Testis (tissue), 2 donors: ENCODE results near the gene ALG1L2.

Source experiments
- CTCF ChIP-seq, 3 experiments: fragments of 450-650 bp in 2 of 3; fragments of 200-600 bp in 1 of 3; sonication (generic) in 1 of 3; IDR thresholded peaks; one replicate each; pipeline ENCODE4 v1.5.1; 2016 to 2019; ENCODE audit warnings: antibody characterized with exemption in 3 of 3, mild to moderate bottlenecking in 2 of 3, moderate library complexity in 1 of 3
- POLR2A ChIP-seq: fragments of 450-650 bp; IDR thresholded peaks from one replicate; pipeline ENCODE4 v1.6.1; 2017; ENCODE audit warnings: antibody characterized with exemption, mild to moderate bottlenecking, moderate library complexity

- TF ChIP-seq CTCF (IDR thresholded peaks at IDR 0.05) (no peak), POLR2A (no peak)
Observed at GRCh38 chr3:130088061-130088460, 6.4 kb downstream of the ALG1L2 start.
